K562 (cell line): ENCODE results near the gene MALRD1. TPM values are rescaled to one million over a fixed set of nuclear protein-coding genes. Genes with fewer than 3 reads are reported as not detected.

Experiments
- ATAC-seq: fragments of 200-7000 bp; cut with Tn5 transposase; 3 replicates; pipeline ENCODE4 v1.9.1; 2020; ENCODE audit warnings: moderate library complexity
- BruUV-seq: library from RNA; stranded (reverse); fragments of 400-500 nt; replicated peaks from 2 replicates; lab custom pipeline; 2021; lab: Mats Ljungman, UMichigan
- CTCF ChIA-PET: fragments of 300-600 bp; formaldehyde crosslinking; extraction: SDS; loops from one replicate; lab custom pipeline; 2021; ENCODE audit warnings: low intra/inter-chr PET ratio; lab: Yijun Ruan, JAX
- POLR2A ChIA-PET: fragments of 300-600, 350-650 bp; sonication (Branson Sonifier 250); formaldehyde crosslinking; extraction: SDS; loops from one replicate; lab custom pipeline; 2021; ENCODE audit warnings: antibody characterized with exemption, inconsistent platforms; lab: Yijun Ruan, JAX
- DNase-seq, 4 experiments: peaks; one replicate each; pipeline versions ENCODE4 v3.0.0 to v3.0.0-alpha.2; 2011 to 2018; ENCODE audit warnings: low spot score in 3 of 4, mixed read lengths in 3 of 4; ENCODE audit errors: extremely low read depth in 1 of 4
- FAIRE-seq: peaks from 2 replicates; lab custom pipeline; 2011; peaks lifted over from hg19 to GRCh38; lab: Jason Lieb, UNC
- H2AFZ ChIP-seq: 2 replicates; pipeline ENCODE4 v1.6.0; 2011; ENCODE audit warnings: low read depth, low read length, control low read depth, inconsistent platforms
- H3K27ac ChIP-seq: fragments of 200-600 bp; 3 replicates; pipeline ENCODE4 v1.8.0; 2011; ENCODE audit warnings: low read depth, mild to moderate bottlenecking, control low read depth, inconsistent platforms, low read length, moderate library complexity, mixed read lengths; ENCODE audit errors: extremely low read depth
- H3K27me3 ChIP-seq, 2 experiments: fragments of 300-600 bp in 1 of 2; 2 replicates in 1 of 2; 3 replicates in 1 of 2; pipeline versions ENCODE4 v1.6.0 to v1.8.0; 2011; ENCODE audit warnings: inconsistent platforms in 2 of 2, low read length in 2 of 2, mild to moderate bottlenecking in 1 of 2, mixed read lengths in 1 of 2, moderate library complexity in 1 of 2; ENCODE audit not compliant: control insufficient read depth in 2 of 2, insufficient read depth in 2 of 2
- H3K36me3 ChIP-seq: fragments of 300-600 bp; 3 replicates; pipeline ENCODE4 v1.8.0; 2011; ENCODE audit warnings: mild to moderate bottlenecking, low read length, inconsistent platforms; ENCODE audit not compliant: control insufficient read depth, insufficient read depth
- H3K4me1 ChIP-seq, 2 experiments: fragments of 200-600 bp in 1 of 2; replicated peaks in 1 of 2; 2 replicates in 1 of 2; 3 replicates in 1 of 2; pipeline versions ENCODE4 v1.5.1 to v1.8.0; 2011; ENCODE audit warnings: inconsistent platforms in 2 of 2, low read length in 2 of 2, mild to moderate bottlenecking in 1 of 2, mixed read lengths in 1 of 2, moderate library complexity in 1 of 2; ENCODE audit not compliant: control insufficient read depth in 2 of 2, insufficient read depth in 2 of 2
- H3K4me2 ChIP-seq: 2 replicates; pipeline ENCODE4 v1.6.1; 2011; ENCODE audit warnings: low read length, control low read depth, inconsistent platforms, mixed read lengths; ENCODE audit not compliant: insufficient read depth
- H3K4me3 ChIP-seq: fragments of 200-600 bp; sonication (generic), shearing (Covaris generic); 2 replicates; pipeline ENCODE4 v1.5.1; 2016; ENCODE audit warnings: control low read depth, inconsistent platforms
- H3K79me2 ChIP-seq: fragments of 200-600 bp; 3 replicates; pipeline ENCODE4 v1.8.0; 2011; ENCODE audit warnings: low read length, inconsistent platforms; ENCODE audit not compliant: control insufficient read depth, insufficient read depth
- H3K9ac ChIP-seq, 2 experiments: 2 replicates each; pipeline versions ENCODE4 v1.6.0 to v1.6.1; 2011; ENCODE audit warnings: low read depth in 2 of 2, low read length in 2 of 2, control low read depth in 1 of 2, inconsistent platforms in 1 of 2, mild to moderate bottlenecking in 1 of 2, mixed read lengths in 1 of 2; ENCODE audit not compliant: insufficient read depth in 1 of 2
- H3K9me1 ChIP-seq: one replicate; pipeline ENCODE4 v1.6.0; 2011; ENCODE audit warnings: inconsistent platforms, mild to moderate bottlenecking, low read length, moderate library complexity; ENCODE audit not compliant: control insufficient read depth, insufficient read depth
- H3K9me3 ChIP-seq: replicated peaks from 2 replicates; pipeline ENCODE4 v1.5.1; 2011; ENCODE audit warnings: low read depth, low read length, inconsistent platforms; ENCODE audit not compliant: control insufficient read depth, insufficient read depth
- H4K20me1 ChIP-seq: replicated peaks from 2 replicates; pipeline ENCODE4 v1.6.1; 2011; ENCODE audit warnings: low read length, inconsistent platforms, mixed read lengths; ENCODE audit not compliant: control insufficient read depth, insufficient read depth
- CREM ChIP-seq: IDR thresholded peaks from 2 replicates; pipeline ENCODE4 v1.6.1; 2014; ENCODE audit warnings: antibody characterized with exemption, low read depth
- ELF4 ChIP-seq: fragments of 450-650 bp; formaldehyde crosslinking; IDR thresholded peaks from 2 replicates; pipeline ENCODE4 v1.4.0; 2022; ENCODE audit warnings: missing genetic modification characterization
- EP300 ChIP-seq: IDR thresholded peaks from 2 replicates; pipeline ENCODE4 v1.6.1; 2012; ENCODE audit warnings: low read length, improper control_type of control experiment
- HIVEP1 ChIP-seq: fragments of 250-450 bp; sonication (Bioruptor Pico); IDR thresholded peaks from 2 replicates; pipeline ENCODE4 v1.4.0; 2020; ENCODE audit warnings: mild to moderate bottlenecking
- KHSRP ChIP-seq: fragments of 450-650 bp; IDR thresholded peaks from 2 replicates; pipeline ENCODE4 v1.6.1; 2017
- MCM3 ChIP-seq: fragments of 450-650 bp; IDR thresholded peaks from 2 replicates; pipeline ENCODE4 v1.6.1; 2016
- NCOA2 ChIP-seq, 2 experiments: fragments of 450-650 bp; IDR thresholded peaks; 2 replicates each; pipeline ENCODE4 v1.6.1; 2018; ENCODE audit warnings: mild to moderate bottlenecking in 2 of 2, moderate library complexity in 1 of 2; ENCODE audit not compliant: partially characterized antibody in 2 of 2
- NELFE ChIP-seq: IDR thresholded peaks from 2 replicates; pipeline ENCODE4 v1.6.1; 2011; ENCODE audit warnings: mild to moderate bottlenecking; ENCODE audit not compliant: insufficient read depth, insufficient read length
- NEUROD1 ChIP-seq: fragments of 150-350 bp; IDR thresholded peaks from 2 replicates; pipeline ENCODE4 v1.6.1; 2014; ENCODE audit warnings: borderline replicate concordance, low read length, low read depth; ENCODE audit not compliant: partially characterized antibody
- RFX1 ChIP-seq: fragments of 450-650 bp; IDR thresholded peaks from 2 replicates; pipeline ENCODE4 v1.6.1; 2016; ENCODE audit warnings: mild to moderate bottlenecking, moderate library complexity
- U2AF2 ChIP-seq: fragments of 200-400 bp; formaldehyde crosslinking; optimal IDR thresholded peaks from 2 replicates; pipeline ENCODE3; 2017; ENCODE audit warnings: low read depth, mild to moderate bottlenecking, low read length
- ZFP36 ChIP-seq: fragments of 150-350 bp; IDR thresholded peaks from 2 replicates; pipeline ENCODE4 v1.6.1; 2018; ENCODE audit warnings: low read length, low read depth; ENCODE audit not compliant: partially characterized antibody
- ZNF766 ChIP-seq: fragments of 200-800 bp; sonication (Bioruptor generic); conservative IDR thresholded peaks from 2 replicates; pipeline ENCODE4 v1.6.1; 2016; ENCODE audit warnings: missing genetic modification characterization, missing compliant biosample characterization
- WGBS: fragments of 100-300 bp; shearing (Covaris generic); methylation state at CpG from one replicate; pipeline ENCODE4 v1.1.6; 2016; ENCODE audit warnings: low coverage, mixed read lengths; ENCODE audit not compliant: insufficient coverage; ENCODE audit errors: missing lambda C conversion rate; 5-methylcytosine and 5-hydroxymethylcytosine counted together
- in situ Hi-C: fragments of 300-500 bp; cut with MboI; formaldehyde crosslinking; loops from 4 replicates; pipeline ENCODE4 v1.15.0; 2018; ENCODE audit warnings: inconsistent platforms, mixed read lengths
- intact Hi-C: fragments of 100-400 bp; cut with micrococcal nuclease; formaldehyde crosslinking; loops from 2 replicates; pipeline ENCODE4 v1.14.2; 2022
- polyA plus RNA-seq, 8 experiments: library from polyadenylated mRNA; depleted of rRNA in 4 of 8; stranded (reverse) in 5 of 8; unstranded in 3 of 8; fragments of >200 nt; fragmentation: Nextera tagmentation in 2 of 8; fragmentation: Illumina TruSeq in 1 of 8; extraction: Ambion mirVana in 2 of 8; extraction: Trizol in 1 of 8; gene quantifications; 2 replicates each; pipeline versions ENCODE4 v1.2.1 to v1.2.3, GENCODE V29; 2011 to 2014; ENCODE audit warnings: inconsistent platforms in 1 of 8, missing spikeins in 1 of 8
- total RNA-seq, 7 experiments: library from RNA; depleted of rRNA in 6 of 7; stranded (reverse); fragments of >200 nt in 6 of 7; fragmentation: Illumina TruSeq in 2 of 7; extraction: Trizol in 2 of 7; gene quantifications; 2 replicates each; pipeline versions ENCODE4 v1.2.1 to v1.2.3, GENCODE V29; 2011 to 2021; ENCODE audit warnings: low replicate concordance in 1 of 7
- TF ChIP-seq, protein P1 (sequence below): sonication (generic); formaldehyde crosslinking; IDR thresholded peaks from 2 replicates; pipeline ENCODE4 v1.4.0; 2020; ENCODE audit warnings: mild to moderate bottlenecking, missing genetic modification reagents
- TF ChIP-seq, protein P2 (sequence below): fragments of 250-450 bp; sonication (Bioruptor Pico); IDR thresholded peaks from 2 replicates; pipeline ENCODE4 v1.4.0; 2020; ENCODE audit warnings: mild to moderate bottlenecking, moderate library complexity
- TF ChIP-seq, protein P3 (sequence below): fragments of 250-450 bp; sonication (Bioruptor Pico); IDR thresholded peaks from 2 replicates; pipeline ENCODE4 v1.8.0; 2021; ENCODE audit warnings: moderate library complexity, mild to moderate bottlenecking, inconsistent platforms

The MALRD1 gene
- total and polyA plus RNA-seq, 9 of the 15 experiments (the other 6 are each of a cell fraction or from before 2014, with no cell fraction given) = not detected

DNA sequence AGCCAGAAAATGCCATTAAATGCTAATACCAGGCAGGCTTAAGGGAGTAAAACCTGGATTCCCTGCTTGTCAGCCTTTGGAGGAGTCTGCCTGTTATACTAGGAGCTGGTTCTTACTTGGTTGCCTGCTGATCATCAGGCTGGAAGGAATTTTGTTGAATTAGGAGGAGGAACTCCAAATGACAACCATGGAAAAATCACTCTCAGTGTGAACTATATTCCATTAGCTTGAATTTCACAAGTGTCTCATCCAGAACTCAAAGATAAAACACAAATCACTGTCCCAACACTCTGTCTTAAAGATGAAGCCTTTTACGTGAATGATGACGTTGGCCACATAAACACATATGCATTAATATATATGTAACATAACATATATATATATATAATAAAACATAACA lies 528.8 kb downstream of the MALRD1 start:
- in situ Hi-C loops = no loop called here
- Histone ChIP-seq H3K36me3 (no peaks in the 10 kb centered on the region), H3K27me3 (no peaks in the 10 kb centered on the region), H4K20me1 (no peaks in the 10 kb centered on the region), H3K4me2 (no peak overlapping the region), H3K9me3 (no peaks in the 10 kb centered on the region; the same call in 1 of the 2 replicates), H3K27ac (no peak overlapping the region), H3K4me3 (no peak overlapping the region), H3K9ac (no peak overlapping the region), H3K79me2 (no peaks in the 10 kb centered on the region), H3K4me1 (no peaks in the 10 kb centered on the region), H3K9me1 (no peaks in the 10 kb centered on the region), H2AFZ (no peak overlapping the region)
- POLR2A ChIA-PET = no interaction called here
- CTCF ChIA-PET = no interaction called here
- no peak for ATAC-seq
- no TSS peak for BruUV-seq
- intact Hi-C loops = no loop called here
- WGBS = 0% methylated on average over 2 of the region's 2 CpGs
- FAIRE-seq = no peak
- DNase-seq = no peak
- TF ChIP-seq, protein P1, sequence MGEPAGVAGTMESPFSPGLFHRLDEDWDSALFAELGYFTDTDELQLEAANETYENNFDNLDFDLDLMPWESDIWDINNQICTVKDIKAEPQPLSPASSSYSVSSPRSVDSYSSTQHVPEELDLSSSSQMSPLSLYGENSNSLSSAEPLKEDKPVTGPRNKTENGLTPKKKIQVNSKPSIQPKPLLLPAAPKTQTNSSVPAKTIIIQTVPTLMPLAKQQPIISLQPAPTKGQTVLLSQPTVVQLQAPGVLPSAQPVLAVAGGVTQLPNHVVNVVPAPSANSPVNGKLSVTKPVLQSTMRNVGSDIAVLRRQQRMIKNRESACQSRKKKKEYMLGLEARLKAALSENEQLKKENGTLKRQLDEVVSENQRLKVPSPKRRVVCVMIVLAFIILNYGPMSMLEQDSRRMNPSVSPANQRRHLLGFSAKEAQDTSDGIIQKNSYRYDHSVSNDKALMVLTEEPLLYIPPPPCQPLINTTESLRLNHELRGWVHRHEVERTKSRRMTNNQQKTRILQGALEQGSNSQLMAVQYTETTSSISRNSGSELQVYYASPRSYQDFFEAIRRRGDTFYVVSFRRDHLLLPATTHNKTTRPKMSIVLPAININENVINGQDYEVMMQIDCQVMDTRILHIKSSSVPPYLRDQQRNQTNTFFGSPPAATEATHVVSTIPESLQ (CRISPR knock-in tag) = no peak
- TF ChIP-seq NELFE = no peak
- TF ChIP-seq CREM = no peak
- TF ChIP-seq U2AF2 = no peak
- TF ChIP-seq, protein P2, sequence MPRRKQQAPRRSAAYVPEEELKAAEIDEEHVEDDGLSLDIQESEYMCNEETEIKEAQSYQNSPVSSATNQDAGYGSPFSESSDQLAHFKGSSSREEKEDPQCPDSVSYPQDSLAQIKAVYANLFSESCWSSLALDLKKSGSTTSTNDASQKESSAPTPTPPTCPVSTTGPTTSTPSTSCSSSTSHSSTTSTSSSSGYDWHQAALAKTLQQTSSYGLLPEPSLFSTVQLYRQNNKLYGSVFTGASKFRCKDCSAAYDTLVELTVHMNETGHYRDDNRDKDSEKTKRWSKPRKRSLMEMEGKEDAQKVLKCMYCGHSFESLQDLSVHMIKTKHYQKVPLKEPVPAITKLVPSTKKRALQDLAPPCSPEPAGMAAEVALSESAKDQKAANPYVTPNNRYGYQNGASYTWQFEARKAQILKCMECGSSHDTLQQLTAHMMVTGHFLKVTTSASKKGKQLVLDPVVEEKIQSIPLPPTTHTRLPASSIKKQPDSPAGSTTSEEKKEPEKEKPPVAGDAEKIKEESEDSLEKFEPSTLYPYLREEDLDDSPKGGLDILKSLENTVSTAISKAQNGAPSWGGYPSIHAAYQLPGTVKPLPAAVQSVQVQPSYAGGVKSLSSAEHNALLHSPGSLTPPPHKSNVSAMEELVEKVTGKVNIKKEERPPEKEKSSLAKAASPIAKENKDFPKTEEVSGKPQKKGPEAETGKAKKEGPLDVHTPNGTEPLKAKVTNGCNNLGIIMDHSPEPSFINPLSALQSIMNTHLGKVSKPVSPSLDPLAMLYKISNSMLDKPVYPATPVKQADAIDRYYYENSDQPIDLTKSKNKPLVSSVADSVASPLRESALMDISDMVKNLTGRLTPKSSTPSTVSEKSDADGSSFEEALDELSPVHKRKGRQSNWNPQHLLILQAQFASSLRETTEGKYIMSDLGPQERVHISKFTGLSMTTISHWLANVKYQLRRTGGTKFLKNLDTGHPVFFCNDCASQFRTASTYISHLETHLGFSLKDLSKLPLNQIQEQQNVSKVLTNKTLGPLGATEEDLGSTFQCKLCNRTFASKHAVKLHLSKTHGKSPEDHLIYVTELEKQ = no peak
- no peak for TF ChIP-seq ZNF766
- TF ChIP-seq RFX1 = no peak
- no peak for TF ChIP-seq ELF4 (CRISPR knock-in tag)
- no peak for TF ChIP-seq KHSRP
- TF ChIP-seq NEUROD1 = no peak
- TF ChIP-seq MCM3 = no peak
- TF ChIP-seq, protein P3, sequence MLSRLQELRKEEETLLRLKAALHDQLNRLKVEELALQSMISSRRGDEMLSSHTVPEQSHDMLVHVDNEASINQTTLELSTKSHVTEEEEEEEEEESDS = no peak
- no peak for TF ChIP-seq EP300
- TF ChIP-seq ZFP36 = no peak
- no peak for TF ChIP-seq HIVEP1 (CRISPR knock-in tag)
- TF ChIP-seq NCOA2 (IDR thresholded peaks at IDR 0.05; ENCODE audit: partially characterized antibody in 2 of 2) = no peak
